HEK293T (cell line): ENCODE data around the gene TEF.

Experiments used
- BHLHE40 ChIP-seq: fragments of 450-650 bp; IDR thresholded peaks from 2 replicates; pipeline ENCODE4 v1.6.1; 2016; ENCODE audit warnings: mild to moderate bottlenecking, moderate library complexity, borderline replicate concordance
- FOXA1 ChIP-seq: fragments of 450-650 bp; IDR thresholded peaks from 2 replicates; pipeline ENCODE4 v1.6.1; 2016; ENCODE audit warnings: mild to moderate bottlenecking
- FOXK2 ChIP-seq: fragments of 450-650 bp; IDR thresholded peaks from 2 replicates; pipeline ENCODE4 v1.6.1; 2016; ENCODE audit warnings: mild to moderate bottlenecking
- FOXM1 ChIP-seq: fragments of 450-650 bp; IDR thresholded peaks from 2 replicates; pipeline ENCODE4 v1.6.1; 2017; ENCODE audit warnings: mild to moderate bottlenecking, borderline replicate concordance
- L3MBTL2 ChIP-seq: fragments of 450-650 bp; conservative IDR thresholded peaks from 2 replicates; pipeline ENCODE4 v1.6.1; 2016; ENCODE audit warnings: mild to moderate bottlenecking
- LEF1 ChIP-seq: fragments of 450-650 bp; IDR thresholded peaks from 2 replicates; pipeline ENCODE4 v1.6.1; 2017; ENCODE audit warnings: mild to moderate bottlenecking, borderline replicate concordance
- NFRKB ChIP-seq: fragments of 450-650 bp; IDR thresholded peaks from 2 replicates; pipeline ENCODE4 v1.6.1; 2016; ENCODE audit warnings: mild to moderate bottlenecking, moderate library complexity
- SUZ12 ChIP-seq: fragments of 450-650 bp; IDR thresholded peaks from 2 replicates; pipeline ENCODE4 v1.6.1; 2016; ENCODE audit warnings: mild to moderate bottlenecking
- ZNF384 ChIP-seq: fragments of 450-650 bp; IDR thresholded peaks from 2 replicates; pipeline ENCODE4 v1.6.1; 2016

DNA sequence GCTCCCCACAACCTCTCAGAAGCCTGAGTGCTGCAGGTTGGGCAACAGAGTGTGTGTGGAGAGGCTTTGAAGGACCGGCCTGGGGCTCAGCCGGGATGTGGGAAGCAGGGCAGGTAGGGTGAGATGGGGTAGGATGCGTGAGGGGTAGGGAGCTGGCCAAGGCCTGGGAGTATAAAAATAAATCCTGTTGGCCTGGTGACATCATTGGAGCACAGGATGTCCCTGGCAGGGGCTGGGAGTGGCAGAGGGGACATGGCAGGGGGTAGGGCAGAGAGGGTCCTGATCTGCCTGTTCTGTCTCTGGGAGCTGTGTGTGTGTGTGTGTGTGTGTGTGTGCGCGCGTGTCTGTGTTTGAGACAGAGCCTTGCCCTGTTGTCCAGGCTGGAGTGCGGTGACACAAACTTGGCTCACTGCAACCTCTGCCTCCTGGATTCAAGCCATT lies 28.6 kb downstream of the TEF start:
- TF ChIP-seq FOXK2 (no peak), ZNF384 (no peak), BHLHE40 (no peak), L3MBTL2 (no peak), FOXM1 (no peak), SUZ12 (no peak), NFRKB (no peak), LEF1 (no peak), FOXA1 (no peak)
